HG03064 (cell line): Measurements from ENCODE around the gene CYP3A5.
"Not testable (repeated sequence)": the region's sequence is repeated elsewhere in the genome, so short reads cannot be mapped to it uniquely, and the experiment has no call there.

ENCODE experiments used
- ATAC-seq: cut with Tn5 transposase; IDR thresholded peaks from one replicate; pipeline ENCODE4 v1.9.1; 2021; ENCODE audit warnings: low read depth; ENCODE audit not compliant: unreplicated experiment

CYP3A5 gene

DNA sequence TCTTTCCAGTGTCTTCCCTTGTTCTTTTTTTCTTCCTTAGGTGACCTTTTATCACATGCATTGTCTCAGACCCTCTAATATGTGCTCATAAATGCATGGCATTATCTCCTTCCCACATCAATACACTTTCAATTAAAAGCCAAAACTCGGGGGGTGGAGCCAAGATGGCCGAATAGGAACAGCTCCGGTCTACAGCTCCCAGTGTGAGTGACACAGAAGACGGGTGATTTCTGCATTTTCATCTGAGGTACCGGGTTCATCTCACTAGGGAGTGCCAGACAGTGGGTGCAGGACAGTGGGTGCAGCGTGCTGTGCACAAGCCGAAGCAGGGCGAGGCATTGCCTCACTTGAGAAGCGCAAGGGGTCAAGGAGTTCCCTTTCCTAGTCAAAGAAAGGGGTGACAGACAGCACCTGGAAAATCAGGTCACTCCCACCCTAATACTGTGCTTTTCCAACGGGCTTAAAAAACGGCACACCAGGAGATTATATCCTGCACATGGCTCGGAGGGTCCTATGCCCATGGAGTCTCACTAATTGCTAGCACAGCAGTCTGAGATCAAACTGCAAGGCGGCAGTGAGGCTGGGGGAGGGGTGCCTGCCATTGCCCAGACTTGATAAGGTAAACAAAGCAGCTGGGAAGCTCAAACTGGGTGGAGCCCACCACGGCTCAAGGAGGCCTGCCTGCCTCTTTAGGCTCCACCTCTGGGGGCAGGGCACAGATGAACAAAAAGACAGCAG lies 6.2 kb upstream of the CYP3A5 start:
- ATAC-seq = not testable (repeated sequence)

DNA sequence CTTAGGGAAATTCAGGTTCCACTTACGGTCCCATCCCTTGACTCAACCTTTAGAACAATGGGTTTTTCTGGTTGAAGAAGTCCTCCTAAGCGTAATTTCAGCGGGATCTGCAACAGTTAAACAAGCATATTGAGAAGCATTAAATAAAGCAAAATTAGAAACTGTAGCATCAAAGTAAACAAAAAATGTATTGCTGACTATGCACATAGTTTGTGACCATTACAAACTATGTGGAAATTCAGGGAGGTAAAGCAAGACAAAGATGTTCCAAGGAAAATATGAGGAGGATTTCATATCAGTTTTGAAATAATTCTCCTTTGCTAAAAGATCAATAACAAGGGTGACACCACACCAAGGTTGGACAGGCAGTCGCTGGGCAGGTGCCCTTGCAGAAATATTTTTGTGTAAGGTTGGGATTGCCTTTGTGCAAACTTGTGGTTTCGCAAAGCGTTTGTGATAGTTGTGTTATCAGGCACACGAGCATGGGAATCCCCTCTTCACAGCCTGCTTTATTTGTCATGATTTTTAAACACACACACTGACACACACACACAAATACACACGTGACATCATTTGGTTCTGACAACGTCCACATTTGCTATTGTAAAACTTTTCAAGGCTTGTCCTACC lies 5.4 kb upstream of the CYP3A5 start:
- no peak for ATAC-seq

DNA sequence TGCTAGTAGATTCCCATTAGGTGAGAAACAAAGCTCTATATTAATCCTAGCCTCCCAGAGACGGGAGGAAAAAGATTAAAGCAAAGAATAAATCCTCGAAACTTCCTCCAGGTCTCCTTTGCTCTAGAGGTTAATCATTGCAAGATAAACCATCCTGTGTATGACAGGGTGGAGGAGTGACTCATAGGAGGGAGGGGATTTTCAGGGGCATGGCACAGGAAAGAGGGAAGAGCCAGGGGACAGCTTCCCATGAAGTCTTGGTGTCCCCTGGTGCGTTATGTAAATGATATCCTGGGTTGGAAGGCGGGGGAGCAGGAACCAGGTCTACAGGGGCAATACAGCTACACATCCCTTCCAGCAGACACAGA lies 780 bp downstream of the CYP3A5 start:
- ATAC-seq = no peak

DNA sequence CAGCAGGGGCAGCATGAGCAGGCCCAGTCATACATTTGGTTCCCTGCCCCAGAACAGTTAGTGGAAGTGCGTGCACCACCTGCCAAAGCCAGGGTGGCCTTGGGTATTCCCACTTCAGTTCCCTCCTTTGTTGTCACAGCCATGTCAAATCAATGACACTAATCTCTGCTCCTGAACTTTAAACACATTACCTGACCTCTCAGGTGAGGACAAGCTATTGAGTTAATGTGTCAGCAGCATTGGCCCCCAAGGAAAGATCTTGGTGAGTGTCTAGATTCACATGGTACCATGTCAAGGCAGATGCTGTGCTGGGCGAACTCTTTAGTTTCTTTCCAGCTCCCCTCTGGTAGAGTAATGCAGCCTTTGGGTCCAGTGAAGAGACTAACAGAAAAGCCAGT lies 2.1 kb downstream of the CYP3A5 start:
- ATAC-seq = no peak

DNA sequence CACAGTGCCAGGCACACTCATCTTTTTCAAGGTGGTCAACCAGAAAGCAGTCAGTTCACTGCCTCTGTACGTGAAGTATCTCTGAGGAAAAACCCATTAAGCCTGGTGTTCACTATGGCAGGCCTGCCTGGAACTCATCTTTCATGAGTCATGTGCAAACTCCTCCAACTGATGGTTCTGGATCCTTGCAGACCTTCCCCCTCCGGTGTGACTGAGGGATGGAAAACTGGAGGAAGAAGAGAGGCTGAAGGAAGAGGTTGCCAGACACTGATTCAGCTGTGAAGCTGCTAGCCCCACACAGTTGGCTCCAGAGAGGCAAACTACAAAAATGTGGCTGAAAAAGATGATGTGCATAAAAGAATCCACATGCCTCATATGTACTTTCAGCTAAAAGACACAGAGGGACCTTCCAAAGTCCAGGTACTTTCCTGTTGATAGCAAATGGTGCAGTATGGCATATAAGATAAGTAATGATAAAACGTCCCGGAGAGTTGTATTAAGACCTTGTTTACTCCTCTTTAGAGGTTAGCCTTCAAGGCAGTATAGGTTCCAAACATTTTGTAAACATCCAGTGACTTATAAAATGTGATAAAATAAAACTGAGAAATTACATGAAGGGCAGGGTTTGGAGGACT lies 2.7 kb downstream of the CYP3A5 start:
- no peak for ATAC-seq

DNA sequence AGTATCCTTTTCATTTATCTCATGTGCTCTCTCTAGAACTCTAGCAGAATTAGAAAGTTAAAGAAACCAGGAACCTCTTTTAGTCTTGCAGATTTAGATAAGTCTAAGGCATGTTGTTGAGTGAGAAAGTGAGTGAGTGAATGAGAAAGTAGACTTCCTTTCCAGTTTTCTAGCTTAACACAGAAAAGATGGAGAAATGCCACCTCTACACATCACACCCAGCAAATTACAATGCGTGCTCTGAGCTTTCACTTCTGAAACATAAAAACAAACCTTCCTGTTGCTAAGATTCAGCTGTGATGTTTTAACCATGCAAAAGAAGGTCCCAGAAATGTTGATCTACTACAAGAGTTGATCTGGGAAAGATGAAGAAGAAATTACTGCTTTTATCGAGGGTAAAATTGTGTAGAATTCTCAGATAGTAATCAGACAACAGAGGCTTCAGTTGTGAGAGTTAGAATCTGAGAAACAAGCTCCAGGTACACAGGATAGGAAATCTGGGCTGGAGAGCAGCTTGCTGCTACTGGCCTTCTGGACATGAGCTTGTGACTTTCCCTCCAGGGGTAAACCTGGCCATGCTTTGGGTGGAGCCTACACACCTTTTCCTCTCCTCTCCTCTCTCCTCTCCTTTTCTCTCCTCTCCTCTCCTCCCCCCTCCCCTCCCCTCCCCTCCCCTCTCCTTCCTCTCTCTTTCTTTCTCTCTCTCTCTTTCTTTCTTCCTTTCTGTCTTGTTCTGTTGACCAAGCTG lies 4.6 kb downstream of the CYP3A5 start:
- no peak for ATAC-seq

DNA sequence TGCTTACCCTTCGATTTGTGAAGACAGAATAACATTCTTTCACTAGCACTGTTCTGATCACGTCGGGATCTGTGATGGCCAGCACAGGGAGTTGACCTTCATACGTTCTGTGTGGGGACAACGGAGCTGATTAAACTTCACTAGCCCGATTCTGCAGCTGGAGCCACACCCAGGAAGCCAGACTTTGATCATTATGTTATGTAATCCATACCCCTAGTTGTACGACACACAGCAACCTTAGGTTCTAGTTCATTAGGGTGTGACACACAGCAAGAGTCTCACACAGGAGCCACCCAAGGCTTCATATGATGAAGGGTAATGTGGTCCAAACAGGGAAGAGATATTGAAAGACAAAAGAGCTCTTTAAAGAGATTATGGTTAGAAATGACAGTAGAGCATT lies 7.2 kb downstream of the CYP3A5 start:
- no peak for ATAC-seq

DNA sequence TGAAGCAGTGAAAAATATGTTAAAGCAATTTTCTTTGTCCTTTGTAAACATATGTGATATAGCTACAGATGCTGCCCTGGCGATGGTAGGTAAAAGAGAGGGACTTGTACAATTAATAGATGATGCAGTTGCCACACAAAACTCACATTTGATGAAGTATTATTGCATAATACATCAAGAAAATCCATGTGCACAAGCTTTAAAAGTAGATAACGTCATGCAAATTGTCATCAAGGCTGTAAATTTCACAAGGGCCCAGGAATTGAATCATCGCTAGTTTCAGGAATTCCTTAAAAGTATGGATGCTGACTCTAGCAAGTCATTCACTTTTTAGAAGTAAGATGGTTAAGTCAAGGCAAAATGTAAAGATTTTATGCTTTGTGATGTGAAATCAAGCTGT lies 10.0 kb downstream of the CYP3A5 start:
- no peak for ATAC-seq

DNA sequence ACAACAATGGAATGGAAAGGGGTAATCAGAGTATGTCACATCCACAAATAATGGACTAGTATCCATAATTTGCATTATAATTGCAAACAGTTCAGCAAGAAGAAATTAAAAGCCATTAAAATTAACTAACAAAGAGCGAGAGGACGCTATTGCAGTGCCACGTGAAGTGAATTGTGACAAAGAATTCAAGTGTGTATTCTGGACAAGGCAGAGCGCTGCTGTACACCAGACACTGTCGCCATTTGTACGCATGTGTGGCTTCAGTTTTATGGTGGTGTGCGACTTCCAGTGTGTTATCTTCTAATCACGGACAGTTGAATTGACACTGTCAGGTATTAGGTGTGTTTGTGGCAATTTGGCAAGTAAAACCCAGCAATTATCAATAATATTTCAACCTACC lies 11.3 kb downstream of the CYP3A5 start:
- ATAC-seq = no peak

DNA sequence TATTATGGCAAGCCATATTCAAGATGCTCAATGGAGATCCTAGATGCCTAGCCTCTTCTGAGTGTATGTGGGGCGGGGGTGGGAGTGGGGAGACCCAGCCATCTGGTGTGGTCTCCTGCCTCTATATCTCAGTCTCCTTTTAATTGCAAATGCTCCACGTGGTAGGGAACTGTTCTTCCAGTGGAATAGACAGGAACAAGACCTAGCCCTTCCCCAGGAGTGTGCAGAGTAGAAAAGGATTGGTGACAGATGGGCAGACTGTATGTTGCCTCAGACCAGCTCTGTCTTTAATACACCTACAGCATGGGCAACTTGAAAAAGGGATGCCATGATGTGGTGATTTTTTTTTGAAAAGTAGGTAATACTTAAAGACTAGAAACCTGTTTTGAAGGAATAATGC lies 12.6 kb downstream of the CYP3A5 start:
- ATAC-seq = no peak

DNA sequence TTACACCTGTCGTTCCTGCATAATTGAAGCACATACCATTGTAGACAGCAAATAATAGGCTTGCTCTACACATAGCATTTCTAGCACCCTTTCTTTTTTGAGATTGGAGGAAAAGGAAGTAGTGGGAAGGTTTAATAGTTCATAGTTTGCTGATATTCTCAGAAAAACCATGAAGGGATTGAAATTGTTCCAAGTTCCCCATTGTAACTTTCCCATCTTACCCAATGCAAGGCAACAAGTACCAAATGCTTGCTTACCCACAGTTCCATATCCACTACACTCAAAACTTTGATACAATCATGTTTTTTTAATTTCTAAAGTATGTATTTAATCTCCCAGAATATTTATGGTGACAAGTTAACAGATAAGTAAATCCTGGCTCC lies 13.8 kb downstream of the CYP3A5 start:
- no peak for ATAC-seq

DNA sequence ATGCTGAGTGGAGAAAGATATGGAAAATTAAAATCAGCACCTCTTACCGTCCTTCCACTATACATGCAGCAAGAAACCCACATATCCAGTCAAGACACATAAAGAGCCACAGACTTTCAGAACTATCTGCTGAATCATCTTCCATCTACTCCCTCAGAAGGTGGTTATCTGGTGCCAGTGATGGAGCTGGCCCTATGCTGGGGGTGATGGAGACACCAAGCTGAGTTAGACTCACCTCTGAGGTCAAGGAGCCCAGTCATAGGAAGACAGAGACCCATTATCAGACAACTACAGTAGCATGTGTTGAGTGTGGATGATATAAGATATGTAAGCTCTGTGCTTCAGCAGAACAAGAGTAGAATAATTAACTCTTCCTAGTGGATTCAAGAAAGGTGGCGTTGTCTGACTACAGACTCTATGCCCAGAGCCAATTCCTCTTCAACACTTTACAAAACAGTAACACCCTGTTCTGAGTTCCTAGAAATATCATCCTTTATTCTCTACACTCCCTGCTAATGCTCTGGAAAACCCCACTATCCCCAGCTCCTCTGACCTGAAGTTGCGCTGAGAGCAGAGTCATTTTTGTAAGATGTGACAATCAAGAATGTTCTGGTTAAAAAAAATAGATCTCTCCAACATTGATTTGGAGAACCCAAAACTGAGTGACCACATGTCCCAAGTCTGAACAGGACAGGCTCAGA lies 14.3 kb downstream of the CYP3A5 start:
- ATAC-seq = no peak

DNA sequence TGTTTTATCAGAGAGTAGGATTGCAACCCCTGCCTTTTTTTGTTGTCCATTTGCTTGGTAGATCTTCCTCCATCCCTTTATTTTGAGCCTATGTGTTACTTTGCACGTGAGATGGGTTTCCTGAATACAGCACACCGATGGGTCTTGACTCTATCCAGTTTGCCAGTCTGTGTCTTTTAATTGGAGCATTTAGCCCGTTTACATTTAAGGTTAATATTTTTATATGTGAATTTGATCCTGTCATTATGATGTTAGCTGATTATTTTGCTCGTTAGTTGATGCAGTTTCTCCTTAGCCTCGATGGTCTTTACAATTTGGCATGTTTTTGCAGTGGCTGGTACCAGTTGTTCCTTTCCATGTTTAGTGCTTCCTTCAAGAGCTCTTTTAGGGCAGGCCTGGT lies 21.9 kb downstream of the CYP3A5 start:
- ATAC-seq = not testable (repeated sequence)

DNA sequence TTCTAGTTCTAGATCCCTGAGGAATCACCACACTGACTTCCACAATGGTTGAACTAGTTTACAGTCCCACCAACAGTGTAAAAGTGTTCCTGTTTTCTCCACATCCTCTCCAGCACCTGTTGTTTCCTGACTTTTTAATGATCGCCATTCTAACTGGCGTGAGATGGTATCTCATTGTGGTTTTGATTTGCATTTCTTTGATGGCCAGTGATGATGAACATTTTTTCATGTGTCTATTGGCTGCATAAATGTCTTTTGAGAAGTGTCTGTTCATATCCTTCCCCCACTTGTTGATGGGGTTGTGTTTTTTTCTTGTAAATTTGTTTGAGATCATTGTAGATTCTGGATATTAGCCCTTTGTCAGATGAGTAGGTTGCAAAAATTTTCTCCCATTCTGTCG lies 25.2 kb downstream of the CYP3A5 start:
- not testable (repeated sequence) for ATAC-seq

DNA sequence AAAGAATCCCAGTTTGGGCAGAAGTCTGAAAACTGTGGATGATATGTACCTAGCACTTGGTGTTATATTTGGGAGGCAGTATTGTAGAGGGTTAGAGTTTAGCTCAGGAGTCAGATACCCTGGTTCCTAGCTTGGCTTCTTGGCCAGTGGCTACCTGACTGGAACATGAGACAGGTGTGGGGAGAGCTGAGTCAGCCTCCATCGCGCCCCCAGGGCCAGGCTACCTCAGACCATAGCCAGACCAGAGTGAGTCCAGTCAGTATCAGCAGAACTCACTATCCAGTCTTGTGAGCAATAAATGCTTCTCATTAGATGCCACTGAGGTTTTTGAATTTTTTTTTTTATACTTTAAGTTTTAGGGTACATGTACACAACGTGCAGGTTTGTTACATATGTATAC lies 26.0 kb downstream of the CYP3A5 start:
- ATAC-seq = no peak

DNA sequence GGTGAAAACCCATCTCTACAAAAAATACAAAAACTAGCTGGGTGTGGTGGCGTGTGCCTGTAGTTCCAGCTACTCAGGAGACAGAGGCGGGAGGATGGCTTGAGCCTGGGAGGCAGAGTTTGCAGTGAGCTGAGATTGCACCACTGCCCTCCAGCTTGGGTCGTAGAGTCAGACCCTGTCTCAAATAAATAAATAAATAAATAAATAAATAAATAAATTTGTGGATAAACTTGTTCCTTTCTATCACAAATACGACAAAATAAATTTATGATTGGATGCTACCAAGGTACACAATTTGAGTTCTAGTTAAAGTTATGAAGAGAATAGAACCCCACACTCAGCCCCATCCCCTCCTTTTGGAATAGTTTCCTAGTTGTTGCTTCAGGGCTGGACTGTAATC lies 26.5 kb downstream of the CYP3A5 start:
- not testable (repeated sequence) for ATAC-seq

DNA sequence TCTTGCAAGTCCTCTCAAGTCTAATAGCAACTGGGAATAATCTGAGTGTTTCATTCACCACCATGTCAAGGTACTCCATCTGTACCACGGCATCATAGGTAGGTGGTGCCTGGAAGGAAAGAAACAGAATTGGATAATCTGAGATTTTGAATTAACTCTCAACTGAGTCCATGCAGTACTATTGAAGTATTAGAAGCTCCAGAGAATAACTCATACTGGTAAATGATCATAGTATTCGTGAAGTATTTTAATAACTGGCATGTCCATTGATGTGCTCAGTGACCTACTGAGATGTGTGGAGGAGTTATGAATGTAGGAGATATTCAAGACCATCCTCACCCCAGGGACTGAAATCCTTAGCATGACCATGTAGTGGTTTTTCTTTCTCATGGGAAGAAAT lies 27.1 kb downstream of the CYP3A5 start:
- ATAC-seq = no peak

DNA sequence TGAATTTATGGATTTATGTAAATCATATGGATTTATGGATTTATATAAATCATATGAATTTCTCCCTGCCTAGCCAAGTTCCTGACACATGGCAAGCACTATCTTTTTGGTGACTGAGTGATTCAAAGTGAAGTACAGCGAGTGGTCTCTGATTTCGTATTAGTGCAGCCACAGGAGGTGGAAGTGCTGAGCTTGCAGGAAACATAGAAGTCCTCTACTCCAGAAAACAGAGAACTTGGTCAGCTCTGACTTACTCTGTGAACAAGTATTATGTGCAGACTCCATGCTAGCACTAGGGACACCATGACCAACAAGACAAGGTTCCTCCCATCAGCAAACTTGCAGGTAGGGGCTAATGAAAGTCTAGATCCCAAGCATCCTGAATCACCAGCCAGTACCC lies 28.5 kb downstream of the CYP3A5 start:
- no peak for ATAC-seq

DNA sequence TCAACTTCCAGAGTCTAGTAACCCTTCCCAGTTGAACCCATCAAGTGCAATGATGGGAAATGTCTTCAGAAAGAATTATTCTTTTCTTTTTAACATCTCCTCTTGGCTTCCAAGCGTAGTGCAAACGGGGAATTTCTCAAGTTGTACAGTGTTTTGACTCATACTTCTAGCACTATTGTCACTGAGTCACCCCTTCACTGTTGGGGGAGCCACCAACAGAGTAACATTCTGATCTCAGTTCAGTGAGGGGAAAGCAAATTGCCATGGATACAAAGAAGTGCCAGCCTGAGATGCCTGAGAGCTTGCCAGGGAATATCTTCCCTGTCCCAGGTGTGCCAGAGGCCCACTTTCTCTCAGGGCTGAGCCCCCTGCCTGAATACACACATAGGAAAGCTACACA lies 31.0 kb downstream of the CYP3A5 start:
- no peak for ATAC-seq

DNA sequence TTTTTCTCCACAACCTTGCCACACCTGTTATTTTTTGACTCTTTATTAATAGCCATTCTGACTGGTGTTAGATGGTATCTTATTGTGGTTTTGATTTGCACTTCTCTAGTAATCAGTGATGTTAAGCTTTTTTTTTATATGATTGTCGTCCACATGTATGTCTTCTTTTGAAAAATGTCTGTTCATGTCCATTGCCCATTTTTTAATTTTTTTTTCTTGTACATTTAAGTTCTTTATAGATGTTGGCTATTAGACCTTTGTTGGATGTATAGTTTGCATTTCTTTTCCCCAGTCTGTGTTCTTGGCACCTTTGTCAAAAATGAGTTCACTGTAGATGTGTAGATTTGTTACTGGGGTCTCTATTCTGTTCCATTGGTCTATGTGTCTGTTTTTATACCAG lies 34.2 kb downstream of the CYP3A5 start:
- ATAC-seq = no peak

DNA sequence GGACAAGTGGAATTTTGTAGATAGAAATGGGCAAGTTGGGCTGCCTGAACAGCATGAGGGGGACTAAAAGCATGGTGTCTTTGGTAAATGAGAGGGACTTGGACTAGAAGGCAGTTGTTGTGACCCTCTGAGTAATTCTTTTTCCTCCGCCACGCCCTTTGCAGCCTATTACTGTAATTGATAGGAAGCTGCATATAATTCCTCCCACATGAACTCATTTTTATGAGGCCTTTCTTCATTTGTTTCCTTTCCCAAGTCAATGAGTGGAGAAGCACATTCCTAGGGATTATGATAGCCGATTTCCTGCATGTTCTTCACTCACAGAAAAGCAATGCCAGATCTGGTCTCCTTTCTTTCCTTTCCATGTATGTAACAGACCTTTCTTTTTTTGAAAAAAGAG lies 35.4 kb downstream of the CYP3A5 start:
- ATAC-seq = no peak
